ENCODE results near the gene CACNA1B.

- TF ChIP-seq, protein P1, sequence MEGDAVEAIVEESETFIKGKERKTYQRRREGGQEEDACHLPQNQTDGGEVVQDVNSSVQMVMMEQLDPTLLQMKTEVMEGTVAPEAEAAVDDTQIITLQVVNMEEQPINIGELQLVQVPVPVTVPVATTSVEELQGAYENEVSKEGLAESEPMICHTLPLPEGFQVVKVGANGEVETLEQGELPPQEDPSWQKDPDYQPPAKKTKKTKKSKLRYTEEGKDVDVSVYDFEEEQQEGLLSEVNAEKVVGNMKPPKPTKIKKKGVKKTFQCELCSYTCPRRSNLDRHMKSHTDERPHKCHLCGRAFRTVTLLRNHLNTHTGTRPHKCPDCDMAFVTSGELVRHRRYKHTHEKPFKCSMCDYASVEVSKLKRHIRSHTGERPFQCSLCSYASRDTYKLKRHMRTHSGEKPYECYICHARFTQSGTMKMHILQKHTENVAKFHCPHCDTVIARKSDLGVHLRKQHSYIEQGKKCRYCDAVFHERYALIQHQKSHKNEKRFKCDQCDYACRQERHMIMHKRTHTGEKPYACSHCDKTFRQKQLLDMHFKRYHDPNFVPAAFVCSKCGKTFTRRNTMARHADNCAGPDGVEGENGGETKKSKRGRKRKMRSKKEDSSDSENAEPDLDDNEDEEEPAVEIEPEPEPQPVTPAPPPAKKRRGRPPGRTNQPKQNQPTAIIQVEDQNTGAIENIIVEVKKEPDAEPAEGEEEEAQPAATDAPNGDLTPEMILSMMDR (IDR thresholded peaks at IDR 0.05): no peak
- no peak for TF ChIP-seq POLR2A (IDR thresholded peaks at IDR 0.05)
- TF ChIP-seq POLR2AphosphoS5 (IDR thresholded peaks at IDR 0.05): no peak
- no peak for TF ChIP-seq EP300 (IDR thresholded peaks at IDR 0.05)
Observed at GRCh38 chr9:138094028-138094427, 216.4 kb downstream of the CACNA1B start.

Data from gastroesophageal sphincter (tissue), 3 donors.